ENCODE data around the gene CA10.

The CA10 gene

GRCh38 chr17:51711581-51711980 lies 446.9 kb downstream of the CA10 start:
- Histone ChIP-seq H3K4me2 (ENCODE audit: low read length) (no peak overlapping the region), H3K79me2 (no peaks in the 10 kb centered on the region), H3K36me3 (ENCODE audit: control insufficient read depth, insufficient read depth, low read length) (no peaks in the 10 kb centered on the region), H3K9ac (no peak overlapping the region), H2AFZ (no peak overlapping the region), H3K9me3 (ENCODE audit: control insufficient read depth, low read length) (no peaks in the 10 kb centered on the region), H3K27me3 (ENCODE audit: control insufficient read depth, insufficient read depth, low read length) (no peaks in the 10 kb centered on the region), H3K4me1 (no peaks in the 10 kb centered on the region), H3K4me3 (ENCODE audit: low read depth, low read length) (no peak overlapping the region), H3K27ac (no peak overlapping the region)
- TF ChIP-seq, protein P1, sequence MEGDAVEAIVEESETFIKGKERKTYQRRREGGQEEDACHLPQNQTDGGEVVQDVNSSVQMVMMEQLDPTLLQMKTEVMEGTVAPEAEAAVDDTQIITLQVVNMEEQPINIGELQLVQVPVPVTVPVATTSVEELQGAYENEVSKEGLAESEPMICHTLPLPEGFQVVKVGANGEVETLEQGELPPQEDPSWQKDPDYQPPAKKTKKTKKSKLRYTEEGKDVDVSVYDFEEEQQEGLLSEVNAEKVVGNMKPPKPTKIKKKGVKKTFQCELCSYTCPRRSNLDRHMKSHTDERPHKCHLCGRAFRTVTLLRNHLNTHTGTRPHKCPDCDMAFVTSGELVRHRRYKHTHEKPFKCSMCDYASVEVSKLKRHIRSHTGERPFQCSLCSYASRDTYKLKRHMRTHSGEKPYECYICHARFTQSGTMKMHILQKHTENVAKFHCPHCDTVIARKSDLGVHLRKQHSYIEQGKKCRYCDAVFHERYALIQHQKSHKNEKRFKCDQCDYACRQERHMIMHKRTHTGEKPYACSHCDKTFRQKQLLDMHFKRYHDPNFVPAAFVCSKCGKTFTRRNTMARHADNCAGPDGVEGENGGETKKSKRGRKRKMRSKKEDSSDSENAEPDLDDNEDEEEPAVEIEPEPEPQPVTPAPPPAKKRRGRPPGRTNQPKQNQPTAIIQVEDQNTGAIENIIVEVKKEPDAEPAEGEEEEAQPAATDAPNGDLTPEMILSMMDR (IDR thresholded peaks at IDR 0.05) = no peak

GRCh38 chr17:51710634-51710979 lies 447.9 kb downstream of the CA10 start:
- Histone ChIP-seq H3K4me3 (ENCODE audit: low read depth, low read length) (no peak overlapping the region), H3K4me1 (no peaks in the 10 kb centered on the region), H2AFZ (no peak overlapping the region), H3K79me2 (no peaks in the 10 kb centered on the region), H3K9ac (no peak overlapping the region), H3K27ac (no peak overlapping the region), H3K4me2 (ENCODE audit: low read length) (no peak overlapping the region), H3K36me3 (ENCODE audit: control insufficient read depth, insufficient read depth, low read length) (no peaks in the 10 kb centered on the region), H3K9me3 (ENCODE audit: control insufficient read depth, low read length) (no peaks in the 10 kb centered on the region), H3K27me3 (ENCODE audit: control insufficient read depth, insufficient read depth, low read length) (no peaks in the 10 kb centered on the region)
- TF ChIP-seq, protein P1 (IDR thresholded peaks at IDR 0.05) = no peak

DNA sequence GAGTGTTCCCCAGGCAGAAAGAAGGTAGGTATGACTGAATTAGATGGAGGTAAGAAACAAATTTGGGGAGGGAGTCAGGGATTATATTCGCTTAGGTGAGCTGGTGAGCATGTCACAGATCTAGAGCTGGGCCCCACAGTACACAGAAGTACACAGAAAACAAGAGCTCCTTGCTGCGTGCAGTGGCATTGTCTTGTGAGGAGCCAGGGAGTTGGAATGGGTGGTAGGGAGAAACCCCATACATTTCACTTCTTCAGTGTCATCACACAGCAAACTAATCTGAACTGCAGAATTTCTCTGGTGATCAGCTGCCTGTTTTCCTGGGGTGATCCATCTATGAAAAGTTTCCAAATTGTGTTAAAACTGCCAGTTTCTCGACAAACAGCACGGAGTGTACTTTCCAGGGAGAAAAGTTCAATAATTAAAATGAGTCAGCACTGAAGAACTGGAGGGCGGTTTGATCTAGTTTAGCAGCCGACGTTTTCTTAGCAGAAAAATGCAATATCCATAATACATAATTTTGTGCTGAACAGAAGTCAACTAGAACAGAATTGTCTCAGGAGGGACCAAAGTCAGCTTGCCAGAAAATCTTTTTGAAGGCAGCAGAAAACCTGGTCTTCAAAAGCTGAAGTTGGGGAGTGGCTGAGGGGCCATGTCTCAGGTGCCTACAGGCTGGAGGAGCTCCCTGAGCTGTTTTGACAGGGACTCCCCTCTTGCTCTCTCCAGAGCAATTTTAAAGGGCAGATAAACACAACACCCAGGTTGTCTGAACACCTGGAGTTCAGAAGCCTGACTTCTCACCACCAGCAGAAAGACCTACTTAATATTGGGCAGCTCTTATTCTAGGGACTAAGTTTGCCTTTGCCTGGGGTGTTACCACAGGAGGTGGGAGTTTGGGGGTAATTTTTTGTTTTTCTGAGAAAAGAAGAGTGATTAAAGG lies 448.6 kb downstream of the CA10 start:
- Histone ChIP-seq H3K9ac (no peak overlapping the region), H3K9me3 (ENCODE audit: control insufficient read depth, low read length) (no peaks in the 10 kb centered on the region), H3K36me3 (ENCODE audit: control insufficient read depth, insufficient read depth, low read length) (no peaks in the 10 kb centered on the region), H3K27me3 (ENCODE audit: control insufficient read depth, insufficient read depth, low read length) (no peaks in the 10 kb centered on the region), H3K79me2 (no peaks in the 10 kb centered on the region), H3K4me1 (no peaks in the 10 kb centered on the region), H3K4me2 (ENCODE audit: low read length) (no peak overlapping the region), H2AFZ (no peak overlapping the region), H3K4me3 (ENCODE audit: low read depth, low read length) (no peak overlapping the region), H3K27ac (no peak overlapping the region)
- TF ChIP-seq, protein P1 (IDR thresholded peaks at IDR 0.05) = no peak

DNA sequence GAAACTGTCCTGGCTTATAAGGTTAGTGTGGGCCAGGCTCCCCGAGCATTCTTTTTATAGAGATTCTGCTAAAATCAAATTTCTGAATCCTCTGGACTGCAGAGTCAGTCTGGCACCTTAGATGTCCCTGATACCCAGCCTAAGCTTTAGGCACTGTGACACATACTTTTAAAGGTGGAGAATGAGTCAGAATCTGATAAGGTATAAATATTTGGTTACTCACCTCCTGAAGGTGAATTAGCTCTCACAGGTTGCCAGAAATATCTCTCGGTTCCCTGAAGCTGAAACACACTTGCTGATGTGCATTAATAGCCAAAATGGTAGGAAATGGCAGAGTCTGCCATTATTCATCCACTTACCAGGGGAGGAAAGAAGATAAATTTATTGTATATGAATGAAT lies 451.3 kb downstream of the CA10 start:
- Histone ChIP-seq H3K4me3 (ENCODE audit: low read depth, low read length) (no peak overlapping the region), H3K9ac (no peak overlapping the region), H3K4me2 (ENCODE audit: low read length) (no peak overlapping the region), H3K27me3 (ENCODE audit: control insufficient read depth, insufficient read depth, low read length) (no peaks in the 10 kb centered on the region), H2AFZ (no peak overlapping the region), H3K36me3 (ENCODE audit: control insufficient read depth, insufficient read depth, low read length) (no peaks in the 10 kb centered on the region), H3K27ac (no peak overlapping the region), H3K79me2 (no peaks in the 10 kb centered on the region), H3K9me3 (ENCODE audit: control insufficient read depth, low read length) (no peaks in the 10 kb centered on the region), H3K4me1 (no peaks in the 10 kb centered on the region)
- TF ChIP-seq, protein P1 (IDR thresholded peaks at IDR 0.05) = no peak

GRCh38 chr17:51706093-51706492 lies 452.4 kb downstream of the CA10 start:
- no peak overlapping the region for H3K4me2 ChIP-seq (ENCODE audit: low read length)
- TF ChIP-seq, protein P1 (IDR thresholded peaks at IDR 0.05) = no peak
- no peaks in the 10 kb centered on the region for H3K27me3 ChIP-seq (ENCODE audit: control insufficient read depth, insufficient read depth, low read length)
- no peak overlapping the region for H2AFZ ChIP-seq
- H3K79me2 ChIP-seq = no peaks in the 10 kb centered on the region
- H3K27ac ChIP-seq = no peak overlapping the region
- H3K4me3 ChIP-seq (ENCODE audit: low read depth, low read length) = no peak overlapping the region
- H3K9ac ChIP-seq = no peak overlapping the region
- H3K9me3 ChIP-seq (ENCODE audit: control insufficient read depth, low read length) = no peaks in the 10 kb centered on the region
- H3K4me1 ChIP-seq = no peaks in the 10 kb centered on the region
- H3K36me3 ChIP-seq (ENCODE audit: control insufficient read depth, insufficient read depth, low read length) = no peaks in the 10 kb centered on the region

Data from parathyroid adenoma (tissue), 2 donors.